Gastroesophageal sphincter (tissue), 3 donors: ENCODE data around the gene STRIT1.

Experiments
- CTCF ChIP-seq, 4 experiments: fragments of 200-600 bp in 2 of 4; fragments of 450-650 bp in 2 of 4; sonication (generic) in 1 of 4; IDR thresholded peaks; one replicate each; pipeline ENCODE4 v1.5.1; 2017 to 2019; ENCODE audit warnings: antibody characterized with exemption in 4 of 4, mild to moderate bottlenecking in 2 of 4, moderate library complexity in 2 of 4
- EP300 ChIP-seq: sonication (generic); formaldehyde crosslinking; IDR thresholded peaks from one replicate; pipeline ENCODE4 v1.6.1; 2017; ENCODE audit warnings: antibody characterized with exemption, mild to moderate bottlenecking
- POLR2A ChIP-seq, 2 donors: fragments of 450-650 bp; IDR thresholded peaks; one replicate each; pipeline ENCODE4 v1.6.1; 2017; ENCODE audit warnings: antibody characterized with exemption in 2 of 2, mild to moderate bottlenecking in 2 of 2, moderate library complexity in 1 of 2
- POLR2AphosphoS5 ChIP-seq: sonication (generic); formaldehyde crosslinking; IDR thresholded peaks from one replicate; pipeline ENCODE4 v1.6.1; 2017; ENCODE audit warnings: antibody characterized with exemption

- TF ChIP-seq CTCF (IDR thresholded peaks at IDR 0.05) (no peak), POLR2A (IDR thresholded peaks at IDR 0.05) (no peak), EP300 (no peak), POLR2AphosphoS5 (no peak)
Measured at GRCh38 chr3:155283092-155284056, 10.1 kb downstream of the STRIT1 start.
